Lung (tissue), 12 donors: ENCODE measurements around the gene PPP6R3. TPM values are rescaled to one million over a fixed set of nuclear protein-coding genes. Genes with fewer than 3 reads are reported as not detected.

Experiments used
- ATAC-seq: fragments of 200-7000 bp; cut with Tn5 transposase; one replicate; pipeline ENCODE4 v1.9.1; 2020; ENCODE audit warnings: moderate number of reproducible peaks; ENCODE audit not compliant: insufficient read depth, low FRiP score
- DNase-seq, 3 donors: peaks; one replicate each; pipeline ENCODE4 v3.0.0-alpha.2; 2013 to 2017
- H3K27ac ChIP-seq, 2 donors: one replicate each; pipeline ENCODE4 v1.5.1; 2013; ENCODE audit warnings: mild to moderate bottlenecking in 2 of 2, moderate library complexity in 2 of 2, control low read depth in 1 of 2, inconsistent platforms in 1 of 2, low read depth in 1 of 2, low read length in 1 of 2
- H3K27me3 ChIP-seq, 3 donors: one replicate each; pipeline ENCODE4 v1.5.1; 2013; ENCODE audit warnings: low read length in 2 of 3; ENCODE audit not compliant: control insufficient read depth in 3 of 3, insufficient read depth in 3 of 3
- H3K36me3 ChIP-seq, 4 donors: one replicate each; pipeline ENCODE4 v1.5.1; 2013; ENCODE audit warnings: low read length in 4 of 4, mild to moderate bottlenecking in 1 of 4, moderate library complexity in 1 of 4; ENCODE audit not compliant: control insufficient read depth in 4 of 4, insufficient read depth in 4 of 4
- H3K4me1 ChIP-seq, 5 donors: one replicate each; pipeline ENCODE4 v1.5.1; 2013; ENCODE audit warnings: low read length in 5 of 5, mild to moderate bottlenecking in 2 of 5, moderate library complexity in 1 of 5; ENCODE audit not compliant: control insufficient read depth in 5 of 5, insufficient read depth in 5 of 5
- H3K4me3 ChIP-seq: one replicate; pipeline ENCODE4 v1.5.1; 2013; ENCODE audit warnings: mild to moderate bottlenecking, control low read depth, moderate library complexity
- H3K9ac ChIP-seq, 2 donors: one replicate each; pipeline ENCODE4 v1.5.1; 2013; ENCODE audit warnings: low read length in 2 of 2, control low read depth in 1 of 2; ENCODE audit not compliant: insufficient read depth in 1 of 2
- H3K9me3 ChIP-seq, 4 donors: one replicate each; pipeline ENCODE4 v1.5.1; 2013; ENCODE audit warnings: low read length in 3 of 4, mild to moderate bottlenecking in 1 of 4, moderate library complexity in 1 of 4; ENCODE audit not compliant: control insufficient read depth in 4 of 4, insufficient read depth in 3 of 4
- CTCF ChIP-seq: IDR thresholded peaks from 2 replicates; pipeline ENCODE4 v1.5.1; 2012; ENCODE audit warnings: mild to moderate bottlenecking; ENCODE audit errors: control extremely low read depth, extremely low read depth
- WGBS, 2 donors: extraction: QIAGEN DNeasy Blood & Tissue Kit; methylation state at CpG; one replicate each; pipeline ENCODE4 v1.1.7; 2013; 5-methylcytosine and 5-hydroxymethylcytosine counted together
- polyA plus RNA-seq, 2 donors: library from polyadenylated mRNA; stranded (reverse); fragments of 200-250 nt; gene quantifications; one replicate each; pipeline ENCODE4 v1.2.1, GENCODE V29; 2013
- total RNA-seq, 2 donors: library from RNA; depleted of rRNA in 1 of 2; stranded (reverse); fragments of >200 nt in 1 of 2; gene quantifications; one replicate each; pipeline ENCODE4 v1.2.1, GENCODE V29; 2014 to 2021
- donor health status: control.
- donor health status: control.
- donor health status: Bipolar disorder and iron deficiency.
- donor health status: healthy.
- donor health status: DM: yes; HTN: yes; CAD: no.

PPP6R3 gene
- total and polyA plus RNA-seq, 4 donors = 28.5 to 217 (median 60.7) TPM

- Histone ChIP-seq H3K4me3 (no peak overlapping the region), H3K4me1 (peaks cover 0 to 30% (median 0%) of the 10 kb centered on the region in 5 donors), H3K9me3 (no peaks in the 10 kb centered on the region), H3K27me3 (no peaks in the 10 kb centered on the region), H3K9ac (no peak overlapping the region), H3K36me3 (peaks cover 8 to 43% (median 28%) of the 10 kb centered on the region in 4 donors), H3K27ac (no peak overlapping the region)
- TF ChIP-seq CTCF = no peak
- no peak for ATAC-seq
- no peak for DNase-seq
- WGBS, 2 donors = 79 to 86% methylated on average over 4 of the region's 4 CpGs
Measured at GRCh38 chr11:68527585-68527984, 67.0 kb downstream of the PPP6R3 start.

- H3K27me3 ChIP-seq = no peaks in the 10 kb centered on the region
- 19 to 38% methylated on average over 5 of the region's 5 CpGs for WGBS, 2 donors
- TF ChIP-seq CTCF = no peak
- H3K9me3 ChIP-seq = no peaks in the 10 kb centered on the region
- DNase-seq = no peak
- peaks cover 0 to 26% (median 0%) of the 10 kb centered on the region in 5 donors for H3K4me1 ChIP-seq
- peaks cover 5 to 39% (median 23%) of the 10 kb centered on the region in 4 donors for H3K36me3 ChIP-seq
- ATAC-seq = no peak
- no peak overlapping the region for H3K27ac ChIP-seq
- no peak overlapping the region for H3K4me3 ChIP-seq
- no peak overlapping the region for H3K9ac ChIP-seq
Measured at GRCh38 chr11:68528630-68529029, 68.1 kb downstream of the PPP6R3 start.

GRCh38 chr11:68531129-68531693 is 70.7 kb downstream of the PPP6R3 start:
- Histone ChIP-seq H3K4me1 (peaks cover 0 to 9% (median 6%) of the 10 kb centered on the region in 5 donors), H3K9ac (no peak overlapping the region), H3K9me3 (no peaks in the 10 kb centered on the region), H3K27me3 (no peaks in the 10 kb centered on the region), H3K4me3 (no peak overlapping the region), H3K36me3 (peaks cover 2 to 23% (median 13%) of the 10 kb centered on the region in 4 donors), H3K27ac (peak overlapping the region in 1 of 2 donors; percentile 39)
- WGBS, 2 donors = 95 to 99% methylated on average over 4 of the region's 4 CpGs
- ATAC-seq = no peak
- TF ChIP-seq CTCF = no peak
- DNase-seq = no peak
